H1 (cell line): ENCODE results near the gene HSPA12A. TPM values are rescaled to one million over a fixed set of nuclear protein-coding genes. Genes with fewer than 3 reads are reported as not detected.

ENCODE experiments used
- CTCF ChIA-PET: fragments of 300-600 bp; sonication (Branson Sonifier 250); formaldehyde crosslinking; loops from one replicate; lab custom pipeline; 2021; ENCODE audit not compliant: partially characterized antibody; lab: Charles Lee
- POLR2A ChIA-PET: fragments of 300-600 bp; sonication (Branson Sonifier 250); formaldehyde crosslinking; loops from one replicate; lab custom pipeline; 2021; ENCODE audit warnings: inconsistent platforms; ENCODE audit not compliant: partially characterized antibody; lab: Charles Lee
- DNase-seq, 2 experiments: peaks; one replicate each; pipeline versions ENCODE4 v3.0.0 to v3.0.0-alpha.2; 2010 to 2022; ENCODE audit warnings: low spot score in 2 of 2, low read depth in 1 of 2, mixed read lengths in 1 of 2
- FAIRE-seq: peaks from 2 replicates; lab custom pipeline; 2011; peaks lifted over from hg19 to GRCh38; lab: Jason Lieb, UNC
- H2AFZ ChIP-seq: 2 replicates; pipeline ENCODE4 v1.8.1; 2012; ENCODE audit warnings: low read length, inconsistent platforms
- H2AK5ac ChIP-seq: 2 replicates; pipeline ENCODE4 v1.6.1; 2013; ENCODE audit warnings: low read depth, low read length
- H2BK120ac ChIP-seq: replicated peaks from 2 replicates; pipeline ENCODE3; 2013; ENCODE audit warnings: low read depth, low read length, inconsistent platforms
- H2BK12ac ChIP-seq: 2 replicates; pipeline ENCODE4 v1.6.1; 2013; ENCODE audit warnings: low read depth, low read length
- H2BK15ac ChIP-seq: 2 replicates; pipeline ENCODE4 v1.6.1; 2013; ENCODE audit warnings: low read length
- H2BK20ac ChIP-seq: 2 replicates; pipeline ENCODE4 v1.6.1; 2013; ENCODE audit warnings: low read length
- H2BK5ac ChIP-seq: 2 replicates; pipeline ENCODE4 v1.6.1; 2013; ENCODE audit warnings: low read depth, low read length
- H3K14ac ChIP-seq: 2 replicates; pipeline ENCODE4 v1.6.1; 2013; ENCODE audit warnings: inconsistent platforms; ENCODE audit not compliant: insufficient read length
- H3K18ac ChIP-seq: 2 replicates; pipeline ENCODE4 v1.6.1; 2013; ENCODE audit warnings: low read length; ENCODE audit errors: extremely low read depth
- H3K23ac ChIP-seq: 2 replicates; pipeline ENCODE4 v1.6.1; 2013; ENCODE audit warnings: inconsistent platforms; ENCODE audit not compliant: insufficient read length
- H3K23me2 ChIP-seq: 2 replicates; pipeline ENCODE4 v1.6.1; 2013; ENCODE audit warnings: low read depth, low read length
- H3K27ac ChIP-seq: 2 replicates; pipeline ENCODE4 v1.6.1; 2011; ENCODE audit warnings: low read depth, low read length, inconsistent platforms
- H3K27me3 ChIP-seq, 4 experiments: replicated peaks in 1 of 4; 1 replicate in 1 of 4; 2 replicates in 3 of 4; pipeline versions ENCODE4 v1.6.1 to v1.8.1; 2011 to 2013; ENCODE audit warnings: low read length in 3 of 4, mild to moderate bottlenecking in 3 of 4, inconsistent platforms in 2 of 4, mixed read lengths in 2 of 4, moderate library complexity in 1 of 4; ENCODE audit not compliant: control insufficient read depth in 3 of 4, insufficient read depth in 3 of 4; ENCODE audit errors: extremely low read depth in 1 of 4
- H3K36me3 ChIP-seq, 4 experiments: 2 replicates each; pipeline versions ENCODE4 v1.6.1 to v1.8.1; 2011 to 2013; ENCODE audit warnings: mild to moderate bottlenecking in 4 of 4, low read length in 3 of 4, moderate library complexity in 2 of 4, control low read depth in 1 of 4, inconsistent platforms in 1 of 4; ENCODE audit not compliant: insufficient read depth in 4 of 4, control insufficient read depth in 2 of 4
- H3K4ac ChIP-seq: replicated peaks from 2 replicates; pipeline ENCODE3; 2013; ENCODE audit warnings: low read length, low read depth, mixed read lengths, inconsistent platforms; ENCODE audit not compliant: insufficient read length
- H3K4me1 ChIP-seq, 4 experiments: replicated peaks in 1 of 4; 1 replicate in 1 of 4; 2 replicates in 3 of 4; pipeline versions ENCODE4 v1.6.1 to v1.8.1; 2011 to 2013; ENCODE audit warnings: low read length in 3 of 4, inconsistent platforms in 2 of 4, mixed read lengths in 1 of 4; ENCODE audit not compliant: insufficient read depth in 4 of 4, control insufficient read depth in 3 of 4
- H3K4me2 ChIP-seq, 2 experiments: 2 replicates each; pipeline versions ENCODE4 v1.6.1 to v1.8.1; 2011 to 2013; ENCODE audit warnings: low read depth in 2 of 2, low read length in 2 of 2, control low read depth in 1 of 2, inconsistent platforms in 1 of 2, mild to moderate bottlenecking in 1 of 2; ENCODE audit not compliant: insufficient read depth in 1 of 2
- H3K4me3 ChIP-seq, 4 experiments: fragments of 200-600, 300-600 bp in 1 of 4; sonication (generic), shearing (Covaris generic), sonication (Bioruptor Twin) in 1 of 4; 2 replicates each; pipeline versions ENCODE4 v1.5.1 to v1.8.1; 2011 to 2016; ENCODE audit warnings: low read length in 4 of 4, low read depth in 3 of 4, control low read depth in 2 of 4, inconsistent platforms in 2 of 4, mild to moderate bottlenecking in 2 of 4, mixed read lengths in 1 of 4, moderate library complexity in 1 of 4; ENCODE audit not compliant: insufficient read depth in 2 of 4; ENCODE audit errors: extremely low read depth in 1 of 4
- H3K56ac ChIP-seq: replicated peaks from 2 replicates; pipeline ENCODE3; 2013; ENCODE audit warnings: low read depth, mild to moderate bottlenecking, mixed read lengths, low read length, inconsistent platforms; ENCODE audit not compliant: insufficient read length
- H3K79me1 ChIP-seq: 2 replicates; pipeline ENCODE4 v1.6.1; 2013; ENCODE audit warnings: low read depth, low read length, control low read depth
- H3K79me2 ChIP-seq, 2 experiments: 2 replicates each; pipeline versions ENCODE4 v1.6.1 to v1.8.1; 2012 to 2013; ENCODE audit warnings: low read length in 2 of 2, mild to moderate bottlenecking in 2 of 2, inconsistent platforms in 1 of 2; ENCODE audit not compliant: insufficient read depth in 2 of 2, control insufficient read depth in 1 of 2
- H3K9ac ChIP-seq, 4 experiments: replicated peaks in 1 of 4; 1 replicate in 1 of 4; 2 replicates in 3 of 4; pipeline versions ENCODE4 v1.6.1 to v1.8.1; 2011 to 2013; ENCODE audit warnings: low read depth in 3 of 4, low read length in 3 of 4, control low read depth in 2 of 4, mild to moderate bottlenecking in 2 of 4, moderate library complexity in 2 of 4, inconsistent platforms in 1 of 4; ENCODE audit errors: extremely low read depth in 1 of 4
- H3K9me3 ChIP-seq, 2 experiments: 2 replicates each; pipeline versions ENCODE4 v1.6.1 to v1.8.1; 2012 to 2013; ENCODE audit warnings: mild to moderate bottlenecking in 2 of 2, moderate library complexity in 2 of 2, control low read depth in 1 of 2, inconsistent platforms in 1 of 2, low read depth in 1 of 2, low read length in 1 of 2, mixed read lengths in 1 of 2; ENCODE audit not compliant: insufficient read depth in 2 of 2
- H4K20me1 ChIP-seq, 2 experiments: replicated peaks in 1 of 2; 2 replicates each; pipeline versions ENCODE3 to v1.8.1; 2011 to 2013; ENCODE audit warnings: inconsistent platforms in 2 of 2, low read length in 2 of 2, mild to moderate bottlenecking in 1 of 2; ENCODE audit not compliant: insufficient read depth in 2 of 2, control insufficient read depth in 1 of 2
- H4K5ac ChIP-seq: 2 replicates; pipeline ENCODE4 v1.6.1; 2013; ENCODE audit warnings: low read length, low read depth, mixed read lengths, inconsistent platforms; ENCODE audit not compliant: insufficient read length
- H4K8ac ChIP-seq: 2 replicates; pipeline ENCODE4 v1.8.0; 2013; ENCODE audit warnings: mild to moderate bottlenecking, moderate library complexity, low read length, inconsistent platforms; ENCODE audit not compliant: insufficient read depth; ENCODE audit errors: extremely low read depth
- H4K91ac ChIP-seq: replicated peaks from 2 replicates; pipeline ENCODE3; 2013; ENCODE audit warnings: low read length, mixed read lengths, inconsistent platforms; ENCODE audit not compliant: insufficient read length
- ASH2L ChIP-seq: fragments of 200-600, 300-600 bp; sonication (generic); IDR thresholded peaks from one replicate; pipeline ENCODE4 v1.7.1; 2017; ENCODE audit warnings: low read length
- BCL11A ChIP-seq, 2 experiments: IDR thresholded peaks; one replicate each; pipeline ENCODE4 v1.6.1; 2011; ENCODE audit warnings: low read depth in 2 of 2, low read length in 2 of 2, mild to moderate bottlenecking in 2 of 2
- CREB1 ChIP-seq: IDR thresholded peaks from 2 replicates; pipeline ENCODE4 v1.6.1; 2012; ENCODE audit warnings: inconsistent platforms
- CTBP2 ChIP-seq: IDR thresholded peaks from 2 replicates; pipeline ENCODE4 v1.7.0; 2011; ENCODE audit warnings: borderline replicate concordance, mild to moderate bottlenecking, moderate library complexity, mixed read lengths, low read length; ENCODE audit not compliant: insufficient read depth, insufficient read length
- FOSL1 ChIP-seq: IDR thresholded peaks from 2 replicates; pipeline ENCODE4 v1.6.1; 2011; ENCODE audit warnings: mild to moderate bottlenecking, low read depth, low read length, moderate library complexity; ENCODE audit not compliant: insufficient read depth
- HDAC2 ChIP-seq, 2 experiments: fragments of 300-600 bp in 1 of 2; sonication (generic) in 1 of 2; IDR thresholded peaks; 2 replicates each; pipeline ENCODE4 v1.6.1; 2011 to 2012; ENCODE audit warnings: low read depth in 2 of 2, low read length in 2 of 2, mild to moderate bottlenecking in 2 of 2, moderate library complexity in 2 of 2, borderline replicate concordance in 1 of 2, inconsistent platforms in 1 of 2
- POLR2AphosphoS5 ChIP-seq: IDR thresholded peaks from 2 replicates; pipeline ENCODE4 v1.6.1; 2011; ENCODE audit warnings: low read depth, low read length
- POU5F1 ChIP-seq: IDR thresholded peaks from 2 replicates; pipeline ENCODE4 v1.6.1; 2011; ENCODE audit warnings: low read depth, mild to moderate bottlenecking, low read length, moderate library complexity
- SIX5 ChIP-seq: IDR thresholded peaks from 2 replicates; pipeline ENCODE4 v1.6.1; 2011; ENCODE audit warnings: mild to moderate bottlenecking, low read depth, low read length
- WGBS, 2 experiments: shearing (Covaris generic) in 1 of 2; methylation state at CpG; one replicate each; pipeline versions ENCODE4 v1.1.6 to v1.1.7; 2013 to 2015; ENCODE audit warnings: low lambda C conversion rate in 2 of 2, mixed read lengths in 2 of 2, inconsistent platforms in 1 of 2, low coverage in 1 of 2, missing lambda C conversion rate in 1 of 2; ENCODE audit not compliant: insufficient replicate concordance in 2 of 2, insufficient coverage in 1 of 2, insufficient read length in 1 of 2; ENCODE audit errors: extremely low coverage in 1 of 2, missing lambda C conversion rate in 1 of 2; 5-methylcytosine and 5-hydroxymethylcytosine counted together
- polyA plus RNA-seq, 7 experiments: library from polyadenylated mRNA; depleted of rRNA in 3 of 7; stranded (reverse) in 5 of 7; unstranded in 2 of 7; fragments of >200 nt in 5 of 7; fragments of 200-250 nt in 2 of 7; gene quantifications; 1 replicate in 5 of 7; 2 replicates in 1 of 7; 4 replicates in 1 of 7; pipeline versions ENCODE4 v1.2.1 to v1.2.3, GENCODE V29; 2011 to 2013; ENCODE audit warnings: missing spikeins in 2 of 7, mixed read lengths in 2 of 7
- total RNA-seq: library from RNA; stranded (reverse); fragmentation: NEBNext Ultra II Directional; extraction: Animal tissue kit (Norgen Biotek cat#: 25700); gene quantifications from 2 replicates; pipeline ENCODE4 v1.2.1, GENCODE V29; 2021

The HSPA12A gene
- total and polyA plus RNA-seq, 2 of the 8 experiments (the other 6 are each of a cell fraction or from before 2014, with no cell fraction given), result 3.1 to 6.9 TPM

DNA sequence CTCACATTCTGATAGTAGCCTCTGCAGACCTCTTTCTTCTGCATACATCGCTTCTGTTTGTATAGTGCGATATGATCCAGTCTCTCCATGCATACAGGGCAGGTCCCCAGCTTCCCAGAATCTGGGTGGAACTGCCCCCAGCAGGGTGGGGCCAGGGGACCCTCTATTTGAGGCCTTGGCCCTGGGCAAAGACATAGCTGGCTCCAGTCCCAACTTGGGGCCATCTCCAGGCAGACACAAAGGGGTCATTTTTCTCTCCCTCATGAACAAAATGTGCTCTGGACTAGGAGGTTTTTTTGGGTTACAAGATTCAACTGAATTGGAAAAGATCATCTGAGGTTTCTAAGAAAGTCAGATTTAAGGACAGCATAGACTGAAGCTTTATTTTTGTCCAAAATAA lies 21.1 kb upstream of the HSPA12A start:
- TF ChIP-seq ASH2L (no peak), BCL11A (IDR thresholded peaks at IDR 0.05; ENCODE audit: low read depth in 2 of 2, low read length in 2 of 2) (no peak), POU5F1 (no peak), CREB1 (no peak), FOSL1 (no peak), HDAC2 (IDR thresholded peaks at IDR 0.05; ENCODE audit: borderline replicate concordance in 1 of 2, low read depth in 2 of 2, low read length in 2 of 2) (no peak), SIX5 (no peak), POLR2AphosphoS5 (no peak), CTBP2 (no peak)
- DNase-seq, result no peak
- Histone ChIP-seq H2AK5ac (no peak overlapping the region), H4K5ac (no peak overlapping the region), H3K14ac (no peak overlapping the region), H3K79me2 (no peaks in the 10 kb centered on the region), H3K27me3 (no peaks in the 10 kb centered on the region; a peak in 1 of 7 replicates), H3K27ac (no peak overlapping the region), H2BK15ac (no peak overlapping the region), H3K4me2 (no peak overlapping the region), H3K4me1 (peaks cover 0 to 4% (median 0%) of the 10 kb centered on the region in 4 experiments; a peak in 1 of 7 replicates), H3K23me2 (no peaks in the 10 kb centered on the region), H2AFZ (no peak overlapping the region), H4K20me1 (no peaks in the 10 kb centered on the region), H3K4ac (no peak overlapping the region), H2BK12ac (no peak overlapping the region), H3K36me3 (no peaks in the 10 kb centered on the region), H3K56ac (no peak overlapping the region), H3K4me3 (no peak overlapping the region), H4K91ac (no peak overlapping the region), H4K8ac (0 out of 2 replicates have a peak overlapping the region, but pooled peaks have one; percentile 37), H3K79me1 (no peaks in the 10 kb centered on the region), H3K23ac (no peak overlapping the region), H2BK20ac (no peak overlapping the region), H2BK5ac (no peak overlapping the region), H3K9me3 (peaks cover 3 to 4% of the 10 kb centered on the region in 2 experiments; a peak in 3 of 4 replicates), H2BK120ac (no peak overlapping the region), H3K9ac (no peak overlapping the region), H3K18ac (no peak overlapping the region)
- CTCF ChIA-PET, result interaction anchor here (0.6 to 3.4 kb wide), 14 partner anchors 10 to 305 kb away, joined by 3 to 15 read pairs (median 3); no protein-coding TSS in a partner anchor
- 96% methylated on average over 2 of the region's 2 CpGs; no CpG with 5 or more reads in 1 of the 2 experiments for WGBS, 2 experiments
- POLR2A ChIA-PET, result no interaction called here
- no peak for FAIRE-seq
